ENCODE data around the gene F2RL2. TPM values are rescaled to one million over a fixed set of nuclear protein-coding genes. Genes with fewer than 3 reads are reported as not detected.

Gene F2RL2
- total RNA-seq, 1 experiment from 2014 or later = 0.28 TPM

DNA sequence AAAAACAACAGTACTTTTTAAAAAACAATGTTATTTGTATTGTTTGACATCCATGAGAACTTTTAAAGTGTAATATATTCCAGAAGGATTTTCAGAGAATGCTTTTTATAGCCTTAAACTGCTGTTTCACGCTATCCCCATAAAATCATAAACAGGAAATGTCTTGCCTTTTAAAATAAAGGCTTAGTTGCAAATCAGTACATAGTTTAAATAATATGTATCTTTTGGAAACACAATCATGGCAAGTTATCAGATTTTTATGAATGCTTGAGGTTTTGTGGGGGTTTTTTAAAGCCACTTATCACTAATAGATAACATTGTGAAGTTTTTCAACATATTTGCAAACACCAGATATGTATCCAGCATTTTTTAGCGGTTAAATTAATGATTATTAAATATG, 37.2 kb upstream of the F2RL2 start:
- Mint-ChIP-seq H3K27ac (ENCODE audit: low read depth, unreplicated experiment) (no peak overlapping the region), H3K4me1 (ENCODE audit: insufficient read depth, unreplicated experiment) (no peaks in the 10 kb centered on the region), H3K9me3 (ENCODE audit: unreplicated experiment) (no peaks in the 10 kb centered on the region), H3K27me3 (ENCODE audit: insufficient read depth, unreplicated experiment) (no peaks in the 10 kb centered on the region), H3K4me3 (ENCODE audit: unreplicated experiment) (no peak overlapping the region), H3K36me3 (ENCODE audit: insufficient read depth, unreplicated experiment) (peaks cover 6% of the 10 kb centered on the region)
- POLR2A ChIA-PET = interaction anchor here (0.7 to 1.2 kb wide), 2 partner anchors 27 to 372 kb away, joined by 3 read pairs; no protein-coding TSS in a partner anchor
- CTCF ChIA-PET = interaction anchor here (0.6 kb wide), 1 partner anchor 1087 kb away, joined by 3 read pairs; no protein-coding TSS in a partner anchor
- DNase-seq (ENCODE audit: unreplicated experiment) = no peak
- TF ChIP-seq, protein P1, sequence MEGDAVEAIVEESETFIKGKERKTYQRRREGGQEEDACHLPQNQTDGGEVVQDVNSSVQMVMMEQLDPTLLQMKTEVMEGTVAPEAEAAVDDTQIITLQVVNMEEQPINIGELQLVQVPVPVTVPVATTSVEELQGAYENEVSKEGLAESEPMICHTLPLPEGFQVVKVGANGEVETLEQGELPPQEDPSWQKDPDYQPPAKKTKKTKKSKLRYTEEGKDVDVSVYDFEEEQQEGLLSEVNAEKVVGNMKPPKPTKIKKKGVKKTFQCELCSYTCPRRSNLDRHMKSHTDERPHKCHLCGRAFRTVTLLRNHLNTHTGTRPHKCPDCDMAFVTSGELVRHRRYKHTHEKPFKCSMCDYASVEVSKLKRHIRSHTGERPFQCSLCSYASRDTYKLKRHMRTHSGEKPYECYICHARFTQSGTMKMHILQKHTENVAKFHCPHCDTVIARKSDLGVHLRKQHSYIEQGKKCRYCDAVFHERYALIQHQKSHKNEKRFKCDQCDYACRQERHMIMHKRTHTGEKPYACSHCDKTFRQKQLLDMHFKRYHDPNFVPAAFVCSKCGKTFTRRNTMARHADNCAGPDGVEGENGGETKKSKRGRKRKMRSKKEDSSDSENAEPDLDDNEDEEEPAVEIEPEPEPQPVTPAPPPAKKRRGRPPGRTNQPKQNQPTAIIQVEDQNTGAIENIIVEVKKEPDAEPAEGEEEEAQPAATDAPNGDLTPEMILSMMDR (IDR thresholded peaks at IDR 0.05; ENCODE audit: unreplicated experiment) = no peak
- BruUV-seq (replicated peaks) = no TSS peak
- intact Hi-C loops (cut with micrococcal nuclease) = no loop called here

DNA sequence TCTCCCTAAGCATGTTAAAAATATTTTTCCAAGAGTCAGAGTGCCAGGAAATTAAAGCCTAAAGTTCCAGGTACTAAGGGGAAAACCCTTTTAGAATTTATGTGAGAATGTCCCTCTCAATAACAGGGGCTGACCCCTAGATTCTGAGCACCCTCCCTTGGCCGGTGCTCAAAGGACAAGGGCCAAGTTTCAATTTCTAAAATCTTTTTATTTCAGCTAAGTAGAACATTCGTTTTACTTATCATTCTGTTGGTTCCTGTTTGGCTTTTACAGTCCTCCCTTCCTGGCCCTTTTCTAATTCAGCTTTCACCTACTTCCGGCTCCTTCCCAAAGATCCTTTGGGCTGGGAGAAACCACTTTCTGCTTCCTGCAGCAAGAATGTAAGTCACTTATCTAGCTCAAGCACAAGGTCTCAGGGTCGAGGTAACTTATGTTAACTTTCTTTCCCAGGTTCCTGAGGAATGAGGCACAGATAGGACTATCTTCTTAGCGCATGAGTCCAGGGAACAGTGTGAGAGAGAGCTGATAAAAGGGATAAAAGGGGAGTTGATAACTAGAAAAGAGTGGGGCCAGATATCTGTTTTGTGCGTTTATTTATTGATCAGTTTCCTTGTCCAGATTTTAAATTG, 34.6 kb upstream of the F2RL2 start:
- TF ChIP-seq, protein P1 (IDR thresholded peaks at IDR 0.05; ENCODE audit: unreplicated experiment) = no peak
- no peaks in the 10 kb centered on the region for H3K4me1 Mint-ChIP-seq (ENCODE audit: insufficient read depth, unreplicated experiment)
- H3K36me3 Mint-ChIP-seq (ENCODE audit: insufficient read depth, unreplicated experiment) = no peaks in the 10 kb centered on the region
- no peaks in the 10 kb centered on the region for H3K9me3 Mint-ChIP-seq (ENCODE audit: unreplicated experiment)
- BruUV-seq (replicated peaks) = no TSS peak
- intact Hi-C loops (cut with micrococcal nuclease) = no loop called here
- DNase-seq (ENCODE audit: unreplicated experiment) = no peak
- ChIA-PET POLR2A (interaction anchor here (0.7 to 1.5 kb wide), 2 partner anchors 26 to 43 kb away, joined by 4 read pairs; no protein-coding TSS in a partner anchor), CTCF (interaction anchor here (0.5 to 2.4 kb wide), 4 partner anchors 10 to 292 kb away, joined by 3 to 6 read pairs (median 3); no protein-coding TSS in a partner anchor)
- H3K27ac Mint-ChIP-seq (ENCODE audit: low read depth, unreplicated experiment) = peak overlapping the region; percentile 39
- no peaks in the 10 kb centered on the region for H3K27me3 Mint-ChIP-seq (ENCODE audit: insufficient read depth, unreplicated experiment)
- H3K4me3 Mint-ChIP-seq (ENCODE audit: unreplicated experiment) = no peak overlapping the region

DNA sequence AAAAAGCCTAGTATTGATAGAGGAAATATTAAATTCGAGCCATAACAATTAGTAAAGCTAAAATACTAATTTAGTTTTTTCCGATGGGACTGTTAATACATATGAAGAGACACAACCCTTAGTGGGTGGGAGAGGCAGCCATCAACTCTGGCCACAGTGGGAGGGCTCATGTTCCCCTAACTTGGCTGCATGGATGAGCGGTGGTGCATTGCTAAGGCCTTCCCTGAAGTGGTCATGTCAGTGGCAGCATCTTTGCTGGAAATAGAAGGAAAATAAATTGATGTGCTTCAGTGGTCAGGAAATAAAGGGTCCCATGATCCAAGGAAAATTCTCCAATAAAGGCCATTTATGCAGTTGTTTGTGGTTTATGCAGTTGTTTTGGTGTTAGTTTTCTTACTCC, 33.9 kb upstream of the F2RL2 start:
- H3K4me3 Mint-ChIP-seq (ENCODE audit: unreplicated experiment) = no peak overlapping the region
- ChIA-PET CTCF (interaction anchor here (1.3 kb wide), 1 partner anchor 15 kb away, joined by 3 read pairs; no protein-coding TSS in a partner anchor), POLR2A (interaction anchor here (2.6 kb wide), 1 partner anchor 53 kb away, joined by 6 read pairs; no protein-coding TSS in a partner anchor)
- TF ChIP-seq, protein P1 (IDR thresholded peaks at IDR 0.05; ENCODE audit: unreplicated experiment) = no peak
- no peak for DNase-seq (ENCODE audit: unreplicated experiment)
- H3K9me3 Mint-ChIP-seq (ENCODE audit: unreplicated experiment) = no peaks in the 10 kb centered on the region
- H3K27ac Mint-ChIP-seq (ENCODE audit: low read depth, unreplicated experiment) = no peak overlapping the region
- intact Hi-C loops (cut with micrococcal nuclease) = no loop called here
- H3K27me3 Mint-ChIP-seq (ENCODE audit: insufficient read depth, unreplicated experiment) = no peaks in the 10 kb centered on the region
- H3K36me3 Mint-ChIP-seq (ENCODE audit: insufficient read depth, unreplicated experiment) = no peaks in the 10 kb centered on the region
- BruUV-seq (replicated peaks) = no TSS peak
- H3K4me1 Mint-ChIP-seq (ENCODE audit: insufficient read depth, unreplicated experiment) = no peaks in the 10 kb centered on the region

DNA sequence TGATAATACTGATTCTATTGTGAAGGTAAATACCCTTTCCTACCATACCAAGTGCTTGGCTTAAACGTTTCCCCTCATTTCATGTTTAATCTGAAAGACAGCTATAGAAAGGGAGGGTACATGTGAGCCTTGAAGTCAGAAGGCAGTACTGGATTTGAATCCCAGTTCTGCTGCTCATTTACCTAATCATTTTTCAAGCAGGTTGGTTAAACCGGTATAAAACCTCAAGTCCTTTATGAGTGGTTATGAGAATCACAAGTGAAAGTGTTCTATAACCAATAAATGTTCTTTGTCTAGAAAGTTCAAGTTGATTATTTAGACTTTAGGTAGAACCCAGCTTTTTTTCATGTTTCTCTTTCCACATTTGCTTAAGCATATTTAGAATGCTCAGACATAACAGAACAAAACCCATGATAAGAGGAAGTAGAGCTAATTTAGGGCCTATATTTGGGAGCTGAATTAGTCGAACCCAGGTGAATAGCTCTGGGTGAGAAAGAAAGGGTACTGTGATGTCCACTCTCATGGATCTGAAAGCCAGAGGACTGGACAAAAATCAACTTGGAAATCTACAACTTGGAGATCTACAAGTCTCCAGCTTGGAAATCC, 29.7 kb upstream of the F2RL2 start:
- no TSS peak for BruUV-seq (replicated peaks)
- Mint-ChIP-seq H3K27me3 (ENCODE audit: insufficient read depth, unreplicated experiment) (no peaks in the 10 kb centered on the region), H3K4me1 (ENCODE audit: insufficient read depth, unreplicated experiment) (no peaks in the 10 kb centered on the region), H3K27ac (ENCODE audit: low read depth, unreplicated experiment) (no peak overlapping the region), H3K4me3 (ENCODE audit: unreplicated experiment) (no peak overlapping the region), H3K36me3 (ENCODE audit: insufficient read depth, unreplicated experiment) (no peaks in the 10 kb centered on the region), H3K9me3 (ENCODE audit: unreplicated experiment) (peaks cover 18% of the 10 kb centered on the region)
- ChIA-PET POLR2A (interaction anchor here (0.7 kb wide), 1 partner anchor 130 kb away, joined by 3 read pairs; no protein-coding TSS in a partner anchor), CTCF (interaction anchor here (0.7 kb wide), 1 partner anchor 121 kb away, joined by 3 read pairs; no protein-coding TSS in a partner anchor)
- intact Hi-C loops (cut with micrococcal nuclease) = no loop called here
- TF ChIP-seq, protein P1 (IDR thresholded peaks at IDR 0.05; ENCODE audit: unreplicated experiment) = no peak
- no peak for DNase-seq (ENCODE audit: unreplicated experiment)
